K562 (cell line): ENCODE measurements around the gene LRMDA. TPM values are rescaled to one million over a fixed set of nuclear protein-coding genes. Genes with fewer than 3 reads are reported as not detected.

Source experiments
- ATAC-seq: fragments of 200-7000 bp; cut with Tn5 transposase; 3 replicates; pipeline ENCODE4 v1.9.1; 2020; ENCODE audit warnings: moderate library complexity
- BruUV-seq: library from RNA; stranded (reverse); fragments of 400-500 nt; replicated peaks from 2 replicates; lab custom pipeline; 2021; lab: Mats Ljungman, UMichigan
- CTCF ChIA-PET: fragments of 300-600 bp; formaldehyde crosslinking; extraction: SDS; loops from one replicate; lab custom pipeline; 2021; ENCODE audit warnings: low intra/inter-chr PET ratio; lab: Yijun Ruan, JAX
- POLR2A ChIA-PET: fragments of 300-600, 350-650 bp; sonication (Branson Sonifier 250); formaldehyde crosslinking; extraction: SDS; loops from one replicate; lab custom pipeline; 2021; ENCODE audit warnings: antibody characterized with exemption, inconsistent platforms; lab: Yijun Ruan, JAX
- DNase-seq, 4 experiments: peaks; one replicate each; pipeline versions ENCODE4 v3.0.0 to v3.0.0-alpha.2; 2011 to 2018; ENCODE audit warnings: low spot score in 3 of 4, mixed read lengths in 3 of 4; ENCODE audit errors: extremely low read depth in 1 of 4
- FAIRE-seq: peaks from 2 replicates; lab custom pipeline; 2011; peaks lifted over from hg19 to GRCh38; lab: Jason Lieb, UNC
- H2AFZ ChIP-seq: 2 replicates; pipeline ENCODE4 v1.6.0; 2011; ENCODE audit warnings: low read depth, low read length, control low read depth, inconsistent platforms
- H3K27ac ChIP-seq: fragments of 200-600 bp; 3 replicates; pipeline ENCODE4 v1.8.0; 2011; ENCODE audit warnings: low read depth, mild to moderate bottlenecking, control low read depth, inconsistent platforms, low read length, moderate library complexity, mixed read lengths; ENCODE audit errors: extremely low read depth
- H3K27me3 ChIP-seq, 2 experiments: fragments of 300-600 bp in 1 of 2; 2 replicates in 1 of 2; 3 replicates in 1 of 2; pipeline versions ENCODE4 v1.6.0 to v1.8.0; 2011; ENCODE audit warnings: inconsistent platforms in 2 of 2, low read length in 2 of 2, mild to moderate bottlenecking in 1 of 2, mixed read lengths in 1 of 2, moderate library complexity in 1 of 2; ENCODE audit not compliant: control insufficient read depth in 2 of 2, insufficient read depth in 2 of 2
- H3K36me3 ChIP-seq: fragments of 300-600 bp; 3 replicates; pipeline ENCODE4 v1.8.0; 2011; ENCODE audit warnings: mild to moderate bottlenecking, low read length, inconsistent platforms; ENCODE audit not compliant: control insufficient read depth, insufficient read depth
- H3K4me1 ChIP-seq, 2 experiments: fragments of 200-600 bp in 1 of 2; replicated peaks in 1 of 2; 2 replicates in 1 of 2; 3 replicates in 1 of 2; pipeline versions ENCODE4 v1.5.1 to v1.8.0; 2011; ENCODE audit warnings: inconsistent platforms in 2 of 2, low read length in 2 of 2, mild to moderate bottlenecking in 1 of 2, mixed read lengths in 1 of 2, moderate library complexity in 1 of 2; ENCODE audit not compliant: control insufficient read depth in 2 of 2, insufficient read depth in 2 of 2
- H3K4me2 ChIP-seq: 2 replicates; pipeline ENCODE4 v1.6.1; 2011; ENCODE audit warnings: low read length, control low read depth, inconsistent platforms, mixed read lengths; ENCODE audit not compliant: insufficient read depth
- H3K4me3 ChIP-seq: fragments of 200-600 bp; sonication (generic), shearing (Covaris generic); 2 replicates; pipeline ENCODE4 v1.5.1; 2016; ENCODE audit warnings: control low read depth, inconsistent platforms
- H3K79me2 ChIP-seq: fragments of 200-600 bp; 3 replicates; pipeline ENCODE4 v1.8.0; 2011; ENCODE audit warnings: low read length, inconsistent platforms; ENCODE audit not compliant: control insufficient read depth, insufficient read depth
- H3K9ac ChIP-seq, 2 experiments: 2 replicates each; pipeline versions ENCODE4 v1.6.0 to v1.6.1; 2011; ENCODE audit warnings: low read depth in 2 of 2, low read length in 2 of 2, control low read depth in 1 of 2, inconsistent platforms in 1 of 2, mild to moderate bottlenecking in 1 of 2, mixed read lengths in 1 of 2; ENCODE audit not compliant: insufficient read depth in 1 of 2
- H3K9me1 ChIP-seq: one replicate; pipeline ENCODE4 v1.6.0; 2011; ENCODE audit warnings: inconsistent platforms, mild to moderate bottlenecking, low read length, moderate library complexity; ENCODE audit not compliant: control insufficient read depth, insufficient read depth
- H3K9me3 ChIP-seq: replicated peaks from 2 replicates; pipeline ENCODE4 v1.5.1; 2011; ENCODE audit warnings: low read depth, low read length, inconsistent platforms; ENCODE audit not compliant: control insufficient read depth, insufficient read depth
- H4K20me1 ChIP-seq: replicated peaks from 2 replicates; pipeline ENCODE4 v1.6.1; 2011; ENCODE audit warnings: low read length, inconsistent platforms, mixed read lengths; ENCODE audit not compliant: control insufficient read depth, insufficient read depth
- CBFB ChIP-seq: sonication (generic); formaldehyde crosslinking; IDR thresholded peaks from 2 replicates; pipeline ENCODE4 v1.4.0; 2020; ENCODE audit warnings: mild to moderate bottlenecking, missing genetic modification reagents
- HDAC1 ChIP-seq, 2 experiments: fragments of 450-650 bp; IDR thresholded peaks; 2 replicates each; pipeline ENCODE4 v1.6.1; 2016 to 2017; ENCODE audit warnings: inconsistent platforms in 1 of 2, mild to moderate bottlenecking in 1 of 2, moderate library complexity in 1 of 2
- KDM5B ChIP-seq: fragments of 200-600 bp; sonication (generic); IDR thresholded peaks from 2 replicates; pipeline ENCODE4 v1.6.1; 2012; ENCODE audit warnings: low read depth, mild to moderate bottlenecking, moderate library complexity, low read length, control low read depth, inconsistent platforms; ENCODE audit not compliant: insufficient replicate concordance
- KHSRP ChIP-seq: fragments of 450-650 bp; IDR thresholded peaks from 2 replicates; pipeline ENCODE4 v1.6.1; 2017
- NR1H2 ChIP-seq: sonication (generic); formaldehyde crosslinking; IDR thresholded peaks from 2 replicates; pipeline ENCODE4 v1.4.0; 2020; ENCODE audit warnings: mild to moderate bottlenecking, missing genetic modification reagents
- PRPF4 ChIP-seq: fragments of 200-400 bp; formaldehyde crosslinking; IDR thresholded peaks from one replicate; pipeline ENCODE4 v1.6.1; 2017; ENCODE audit warnings: low read length, low read depth, mild to moderate bottlenecking; ENCODE audit not compliant: insufficient read depth, poor library complexity, severe bottlenecking
- STAT5A ChIP-seq: IDR thresholded peaks from 2 replicates; pipeline ENCODE4 v1.6.1; 2012; ENCODE audit warnings: low read length, inconsistent platforms, borderline replicate concordance
- THAP12 ChIP-seq: fragments of 250-450 bp; sonication (Bioruptor Pico); IDR thresholded peaks from 2 replicates; pipeline ENCODE4 v1.9.0; 2021; ENCODE audit warnings: mild to moderate bottlenecking, inconsistent platforms
- ZBTB12 ChIP-seq: fragments of 250-450 bp; sonication (Bioruptor Pico); IDR thresholded peaks from 2 replicates; pipeline ENCODE4 v1.4.0; 2020
- ZNF174 ChIP-seq: fragments of 250-450 bp; sonication (Bioruptor Pico); IDR thresholded peaks from 2 replicates; pipeline ENCODE4 v1.4.0; 2020; ENCODE audit warnings: mild to moderate bottlenecking
- ZNF232 ChIP-seq: sonication (generic); formaldehyde crosslinking; IDR thresholded peaks from 2 replicates; pipeline ENCODE4 v1.8.0; 2022; ENCODE audit warnings: mild to moderate bottlenecking, missing genetic modification reagents
- ZNF274 ChIP-seq: IDR thresholded peaks from 2 replicates; pipeline ENCODE4 v1.6.1; 2011; ENCODE audit warnings: low read depth, mild to moderate bottlenecking, low read length, moderate library complexity, borderline replicate concordance
- ZNF354B ChIP-seq: fragments of 250-450 bp; sonication (Bioruptor Pico); IDR thresholded peaks from 2 replicates; pipeline ENCODE4 v1.4.0; 2020
- ZNF395 ChIP-seq: fragments of 200-800 bp; sonication (Bioruptor generic); IDR thresholded peaks from 2 replicates; pipeline ENCODE4 v1.6.1; 2017; ENCODE audit warnings: missing genetic modification characterization, missing compliant biosample characterization
- ZNF511 ChIP-seq: sonication (generic); formaldehyde crosslinking; IDR thresholded peaks from 2 replicates; pipeline ENCODE4 v1.8.0; 2022; ENCODE audit warnings: mild to moderate bottlenecking, missing genetic modification reagents
- ZNF561 ChIP-seq: fragments of 450-650 bp; formaldehyde crosslinking; conservative IDR thresholded peaks from 2 replicates; pipeline ENCODE4 v1.4.0; 2020; ENCODE audit warnings: mild to moderate bottlenecking, moderate library complexity
- ZNF668 ChIP-seq: fragments of 250-450 bp; sonication (Bioruptor Pico); IDR thresholded peaks from 2 replicates; pipeline ENCODE4 v1.8.0; 2022; ENCODE audit warnings: mild to moderate bottlenecking, inconsistent platforms
- ZNF830 ChIP-seq: fragments of 250-450 bp; sonication (Bioruptor Pico); IDR thresholded peaks from 2 replicates; pipeline ENCODE4 v1.5.0; 2021; ENCODE audit warnings: mild to moderate bottlenecking
- WGBS: fragments of 100-300 bp; shearing (Covaris generic); methylation state at CpG from one replicate; pipeline ENCODE4 v1.1.6; 2016; ENCODE audit warnings: low coverage, mixed read lengths; ENCODE audit not compliant: insufficient coverage; ENCODE audit errors: missing lambda C conversion rate; 5-methylcytosine and 5-hydroxymethylcytosine counted together
- in situ Hi-C: fragments of 300-500 bp; cut with MboI; formaldehyde crosslinking; loops from 4 replicates; pipeline ENCODE4 v1.15.0; 2018; ENCODE audit warnings: inconsistent platforms, mixed read lengths
- intact Hi-C: fragments of 100-400 bp; cut with micrococcal nuclease; formaldehyde crosslinking; loops from 2 replicates; pipeline ENCODE4 v1.14.2; 2022
- polyA plus RNA-seq, 8 experiments: library from polyadenylated mRNA; depleted of rRNA in 4 of 8; stranded (reverse) in 5 of 8; unstranded in 3 of 8; fragments of >200 nt; fragmentation: Nextera tagmentation in 2 of 8; fragmentation: Illumina TruSeq in 1 of 8; extraction: Ambion mirVana in 2 of 8; extraction: Trizol in 1 of 8; gene quantifications; 2 replicates each; pipeline versions ENCODE4 v1.2.1 to v1.2.3, GENCODE V29; 2011 to 2014; ENCODE audit warnings: inconsistent platforms in 1 of 8, missing spikeins in 1 of 8
- total RNA-seq, 7 experiments: library from RNA; depleted of rRNA in 6 of 7; stranded (reverse); fragments of >200 nt in 6 of 7; fragmentation: Illumina TruSeq in 2 of 7; extraction: Trizol in 2 of 7; gene quantifications; 2 replicates each; pipeline versions ENCODE4 v1.2.1 to v1.2.3, GENCODE V29; 2011 to 2021; ENCODE audit warnings: low replicate concordance in 1 of 7

The LRMDA gene
- total and polyA plus RNA-seq, 9 of the 15 experiments (the other 6 are each of a cell fraction or from before 2014, with no cell fraction given) = 0.25 TPM; not detected in 8

- ATAC-seq = no peak
- no TSS peak for BruUV-seq
- Histone ChIP-seq H4K20me1 (no peaks in the 10 kb centered on the region), H3K4me1 (no peaks in the 10 kb centered on the region), H3K27me3 (peaks cover 0 to 5% of the 10 kb centered on the region in 2 experiments; a peak in 1 of 5 replicates), H3K9ac (no peak overlapping the region), H3K79me2 (no peaks in the 10 kb centered on the region), H3K27ac (no peak overlapping the region), H3K4me2 (no peak overlapping the region), H3K36me3 (no peaks in the 10 kb centered on the region), H2AFZ (no peak overlapping the region), H3K4me3 (no peak overlapping the region), H3K9me3 (no peaks in the 10 kb centered on the region), H3K9me1 (no peaks in the 10 kb centered on the region)
- no peak for DNase-seq
- intact Hi-C loops = no loop called here
- in situ Hi-C loops = no loop called here
- WGBS = 0% methylated on average over 3 of the region's 3 CpGs
- TF ChIP-seq ZNF668 (CRISPR knock-in tag) (no peak), THAP12 (CRISPR knock-in tag) (no peak), NR1H2 (CRISPR knock-in tag) (no peak), CBFB (CRISPR knock-in tag) (no peak), ZBTB12 (CRISPR knock-in tag) (no peak), ZNF274 (no peak), ZNF354B (CRISPR knock-in tag) (no peak), STAT5A (no peak), HDAC1 (IDR thresholded peaks at IDR 0.05) (no peak), ZNF395 (CRISPR knock-in tag) (no peak), KDM5B (no peak), PRPF4 (no peak), ZNF561 (CRISPR knock-in tag) (no peak), ZNF830 (CRISPR knock-in tag) (no peak), ZNF174 (CRISPR knock-in tag) (no peak), KHSRP (no peak), ZNF511 (no peak), ZNF232 (CRISPR knock-in tag) (no peak)
- POLR2A ChIA-PET = interaction anchor here (1.0 kb wide), 1 partner anchor 48 kb away, joined by 3 read pairs; no protein-coding TSS in a partner anchor
- CTCF ChIA-PET = no interaction called here
- FAIRE-seq = no peak
Observed at GRCh38 chr10:75480374-75480773, 49.0 kb downstream of the LRMDA start.
